ENCODE measurements around the gene CGREF1. TPM values are rescaled to one million over a fixed set of nuclear protein-coding genes. Genes with fewer than 3 reads are reported as not detected.

The CGREF1 gene
- total RNA-seq, 1 experiment from 2014 or later, result 12.9 TPM

- Mint-ChIP-seq H3K9me3 (ENCODE audit: unreplicated experiment) (no peaks in the 10 kb centered on the region), H3K36me3 (ENCODE audit: insufficient read depth, unreplicated experiment) (peaks cover 20% of the 10 kb centered on the region), H3K4me3 (ENCODE audit: unreplicated experiment) (no peak overlapping the region), H3K27ac (ENCODE audit: low read depth, unreplicated experiment) (no peak overlapping the region), H3K4me1 (ENCODE audit: insufficient read depth, unreplicated experiment) (peaks cover 11% of the 10 kb centered on the region), H3K27me3 (ENCODE audit: insufficient read depth, unreplicated experiment) (no peaks in the 10 kb centered on the region)
- intact Hi-C loops (cut with micrococcal nuclease), result loop anchor here (5.0 kb wide), 1 partner anchor 62 kb away; no protein-coding TSS in a partner anchor
- ChIA-PET CTCF (no interaction called here), POLR2A (no interaction called here)
- DNase-seq (ENCODE audit: unreplicated experiment), result no peak
- BruUV-seq (replicated peaks), result no TSS peak
- TF ChIP-seq CTCF (IDR thresholded peaks at IDR 0.05; ENCODE audit: unreplicated experiment), result no peak
Measured at GRCh38 chr2:27130396-27130795, 11.5 kb upstream of the CGREF1 start.

- Mint-ChIP-seq H3K4me3 (ENCODE audit: unreplicated experiment) (no peak overlapping the region), H3K27ac (ENCODE audit: low read depth, unreplicated experiment) (no peak overlapping the region), H3K4me1 (ENCODE audit: insufficient read depth, unreplicated experiment) (peaks cover 11% of the 10 kb centered on the region), H3K36me3 (ENCODE audit: insufficient read depth, unreplicated experiment) (peaks cover 13% of the 10 kb centered on the region), H3K27me3 (ENCODE audit: insufficient read depth, unreplicated experiment) (no peaks in the 10 kb centered on the region), H3K9me3 (ENCODE audit: unreplicated experiment) (no peaks in the 10 kb centered on the region)
- intact Hi-C loops (cut with micrococcal nuclease), result no loop called here
- TF ChIP-seq CTCF (IDR thresholded peaks at IDR 0.05; ENCODE audit: unreplicated experiment), result no peak
- BruUV-seq (replicated peaks), result no TSS peak
- DNase-seq (ENCODE audit: unreplicated experiment), result no peak
- ChIA-PET POLR2A (interaction anchor here (0.8 to 1.0 kb wide), 2 partner anchors 14 to 24 kb away, joined by 3 to 4 read pairs; no protein-coding TSS in a partner anchor), CTCF (no interaction called here)
Measured at GRCh38 chr2:27128668-27129571, 10.0 kb upstream of the CGREF1 start.

GRCh38 chr2:27127883-27128667 is 9.1 kb upstream of the CGREF1 start:
- no peak for TF ChIP-seq CTCF (IDR thresholded peaks at IDR 0.05; ENCODE audit: unreplicated experiment)
- Mint-ChIP-seq H3K4me3 (ENCODE audit: unreplicated experiment) (no peak overlapping the region), H3K4me1 (ENCODE audit: insufficient read depth, unreplicated experiment) (peaks cover 6% of the 10 kb centered on the region), H3K27me3 (ENCODE audit: insufficient read depth, unreplicated experiment) (peaks cover 3% of the 10 kb centered on the region), H3K27ac (ENCODE audit: low read depth, unreplicated experiment) (no peak overlapping the region), H3K36me3 (ENCODE audit: insufficient read depth, unreplicated experiment) (peaks cover 13% of the 10 kb centered on the region), H3K9me3 (ENCODE audit: unreplicated experiment) (no peaks in the 10 kb centered on the region)
- ChIA-PET CTCF (interaction anchor here (0.7 kb wide), 1 partner anchor 295 kb away, joined by 3 read pairs; no protein-coding TSS in a partner anchor), POLR2A (interaction anchor here (1.0 kb wide), 1 partner anchor 24 kb away, joined by 3 read pairs; no protein-coding TSS in a partner anchor)
- no peak for DNase-seq (ENCODE audit: unreplicated experiment)
- intact Hi-C loops (cut with micrococcal nuclease), result no loop called here
- no TSS peak for BruUV-seq (replicated peaks)

- CTCF ChIA-PET, result interaction anchor here (0.8 kb wide), 1 partner anchor 27 kb away, joined by 3 read pairs; no protein-coding TSS in a partner anchor
- Mint-ChIP-seq H3K36me3 (ENCODE audit: insufficient read depth, unreplicated experiment) (peaks cover 13% of the 10 kb centered on the region), H3K4me1 (ENCODE audit: insufficient read depth, unreplicated experiment) (no peaks in the 10 kb centered on the region), H3K9me3 (ENCODE audit: unreplicated experiment) (no peaks in the 10 kb centered on the region), H3K27ac (ENCODE audit: low read depth, unreplicated experiment) (no peak overlapping the region), H3K4me3 (ENCODE audit: unreplicated experiment) (no peak overlapping the region), H3K27me3 (ENCODE audit: insufficient read depth, unreplicated experiment) (peaks cover 21% of the 10 kb centered on the region)
- POLR2A ChIA-PET, result interaction anchor here (0.7 kb wide), 1 partner anchor 35 kb away, joined by 3 read pairs; no protein-coding TSS in a partner anchor
- BruUV-seq (replicated peaks), result no TSS peak
- DNase-seq (ENCODE audit: unreplicated experiment), result no peak
- intact Hi-C loops (cut with micrococcal nuclease), result no loop called here
- TF ChIP-seq CTCF (IDR thresholded peaks at IDR 0.05; ENCODE audit: unreplicated experiment), result no peak
Measured at GRCh38 chr2:27126252-27126710, 7.4 kb upstream of the CGREF1 start.
